ENCODE data around the gene DENR. TPM values are rescaled to one million over a fixed set of nuclear protein-coding genes. Genes with fewer than 3 reads are reported as not detected.

Gene DENR
- total and polyA plus RNA-seq, 2 of the 13 experiments (the other 11 are each of a cell fraction or from before 2014, with no cell fraction given) = 30.0 to 59.1 TPM

GRCh38 chr12:122721057-122721545 lies 31.5 kb upstream of the DENR start (continued):
- no peak for TF ChIP-seq ARNTL (CRISPR knock-in tag; IDR thresholded peaks at IDR 0.05)
- TF ChIP-seq, protein P1, sequence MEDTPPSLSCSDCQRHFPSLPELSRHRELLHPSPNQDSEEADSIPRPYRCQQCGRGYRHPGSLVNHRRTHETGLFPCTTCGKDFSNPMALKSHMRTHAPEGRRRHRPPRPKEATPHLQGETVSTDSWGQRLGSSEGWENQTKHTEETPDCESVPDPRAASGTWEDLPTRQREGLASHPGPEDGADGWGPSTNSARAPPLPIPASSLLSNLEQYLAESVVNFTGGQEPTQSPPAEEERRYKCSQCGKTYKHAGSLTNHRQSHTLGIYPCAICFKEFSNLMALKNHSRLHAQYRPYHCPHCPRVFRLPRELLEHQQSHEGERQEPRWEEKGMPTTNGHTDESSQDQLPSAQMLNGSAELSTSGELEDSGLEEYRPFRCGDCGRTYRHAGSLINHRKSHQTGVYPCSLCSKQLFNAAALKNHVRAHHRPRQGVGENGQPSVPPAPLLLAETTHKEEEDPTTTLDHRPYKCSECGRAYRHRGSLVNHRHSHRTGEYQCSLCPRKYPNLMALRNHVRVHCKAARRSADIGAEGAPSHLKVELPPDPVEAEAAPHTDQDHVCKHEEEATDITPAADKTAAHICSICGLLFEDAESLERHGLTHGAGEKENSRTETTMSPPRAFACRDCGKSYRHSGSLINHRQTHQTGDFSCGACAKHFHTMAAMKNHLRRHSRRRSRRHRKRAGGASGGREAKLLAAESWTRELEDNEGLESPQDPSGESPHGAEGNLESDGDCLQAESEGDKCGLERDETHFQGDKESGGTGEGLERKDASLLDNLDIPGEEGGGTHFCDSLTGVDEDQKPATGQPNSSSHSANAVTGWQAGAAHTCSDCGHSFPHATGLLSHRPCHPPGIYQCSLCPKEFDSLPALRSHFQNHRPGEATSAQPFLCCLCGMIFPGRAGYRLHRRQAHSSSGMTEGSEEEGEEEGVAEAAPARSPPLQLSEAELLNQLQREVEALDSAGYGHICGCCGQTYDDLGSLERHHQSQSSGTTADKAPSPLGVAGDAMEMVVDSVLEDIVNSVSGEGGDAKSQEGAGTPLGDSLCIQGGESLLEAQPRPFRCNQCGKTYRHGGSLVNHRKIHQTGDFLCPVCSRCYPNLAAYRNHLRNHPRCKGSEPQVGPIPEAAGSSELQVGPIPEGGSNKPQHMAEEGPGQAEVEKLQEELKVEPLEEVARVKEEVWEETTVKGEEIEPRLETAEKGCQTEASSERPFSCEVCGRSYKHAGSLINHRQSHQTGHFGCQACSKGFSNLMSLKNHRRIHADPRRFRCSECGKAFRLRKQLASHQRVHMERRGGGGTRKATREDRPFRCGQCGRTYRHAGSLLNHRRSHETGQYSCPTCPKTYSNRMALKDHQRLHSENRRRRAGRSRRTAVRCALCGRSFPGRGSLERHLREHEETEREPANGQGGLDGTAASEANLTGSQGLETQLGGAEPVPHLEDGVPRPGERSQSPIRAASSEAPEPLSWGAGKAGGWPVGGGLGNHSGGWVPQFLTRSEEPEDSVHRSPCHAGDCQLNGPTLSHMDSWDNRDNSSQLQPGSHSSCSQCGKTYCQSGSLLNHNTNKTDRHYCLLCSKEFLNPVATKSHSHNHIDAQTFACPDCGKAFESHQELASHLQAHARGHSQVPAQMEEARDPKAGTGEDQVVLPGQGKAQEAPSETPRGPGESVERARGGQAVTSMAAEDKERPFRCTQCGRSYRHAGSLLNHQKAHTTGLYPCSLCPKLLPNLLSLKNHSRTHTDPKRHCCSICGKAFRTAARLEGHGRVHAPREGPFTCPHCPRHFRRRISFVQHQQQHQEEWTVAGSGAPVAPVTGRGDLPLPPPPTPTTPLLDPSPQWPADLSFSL (CRISPR knock-in tag; IDR thresholded peaks at IDR 0.05) = no peak
- peak; percentile 23; the same call in 1 of the 2 replicates for TF ChIP-seq BCL6 (CRISPR knock-in tag; IDR thresholded peaks at IDR 0.05)
- no peak for TF ChIP-seq RFXANK (CRISPR knock-in tag; IDR thresholded peaks at IDR 0.05)
- peak; percentile 40; the same call in 1 of the 2 replicates for TF ChIP-seq HMG20A (CRISPR knock-in tag; IDR thresholded peaks at IDR 0.05; ENCODE audit: borderline replicate concordance)
- TF ChIP-seq, protein P2, sequence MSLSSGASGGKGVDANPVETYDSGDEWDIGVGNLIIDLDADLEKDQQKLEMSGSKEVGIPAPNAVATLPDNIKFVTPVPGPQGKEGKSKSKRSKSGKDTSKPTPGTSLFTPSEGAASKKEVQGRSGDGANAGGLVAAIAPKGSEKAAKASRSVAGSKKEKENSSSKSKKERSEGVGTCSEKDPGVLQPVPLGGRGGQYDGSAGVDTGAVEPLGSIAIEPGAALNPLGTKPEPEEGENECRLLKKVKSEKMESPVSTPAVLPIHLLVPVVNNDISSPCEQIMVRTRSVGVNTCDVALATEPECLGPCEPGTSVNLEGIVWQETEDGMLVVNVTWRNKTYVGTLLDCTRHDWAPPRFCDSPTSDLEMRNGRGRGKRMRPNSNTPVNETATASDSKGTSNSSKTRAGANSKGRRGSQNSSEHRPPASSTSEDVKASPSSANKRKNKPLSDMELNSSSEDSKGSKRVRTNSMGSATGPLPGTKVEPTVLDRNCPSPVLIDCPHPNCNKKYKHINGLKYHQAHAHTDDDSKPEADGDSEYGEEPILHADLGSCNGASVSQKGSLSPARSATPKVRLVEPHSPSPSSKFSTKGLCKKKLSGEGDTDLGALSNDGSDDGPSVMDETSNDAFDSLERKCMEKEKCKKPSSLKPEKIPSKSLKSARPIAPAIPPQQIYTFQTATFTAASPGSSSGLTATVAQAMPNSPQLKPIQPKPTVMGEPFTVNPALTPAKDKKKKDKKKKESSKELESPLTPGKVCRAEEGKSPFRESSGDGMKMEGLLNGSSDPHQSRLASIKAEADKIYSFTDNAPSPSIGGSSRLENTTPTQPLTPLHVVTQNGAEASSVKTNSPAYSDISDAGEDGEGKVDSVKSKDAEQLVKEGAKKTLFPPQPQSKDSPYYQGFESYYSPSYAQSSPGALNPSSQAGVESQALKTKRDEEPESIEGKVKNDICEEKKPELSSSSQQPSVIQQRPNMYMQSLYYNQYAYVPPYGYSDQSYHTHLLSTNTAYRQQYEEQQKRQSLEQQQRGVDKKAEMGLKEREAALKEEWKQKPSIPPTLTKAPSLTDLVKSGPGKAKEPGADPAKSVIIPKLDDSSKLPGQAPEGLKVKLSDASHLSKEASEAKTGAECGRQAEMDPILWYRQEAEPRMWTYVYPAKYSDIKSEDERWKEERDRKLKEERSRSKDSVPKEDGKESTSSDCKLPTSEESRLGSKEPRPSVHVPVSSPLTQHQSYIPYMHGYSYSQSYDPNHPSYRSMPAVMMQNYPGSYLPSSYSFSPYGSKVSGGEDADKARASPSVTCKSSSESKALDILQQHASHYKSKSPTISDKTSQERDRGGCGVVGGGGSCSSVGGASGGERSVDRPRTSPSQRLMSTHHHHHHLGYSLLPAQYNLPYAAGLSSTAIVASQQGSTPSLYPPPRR (CRISPR knock-in tag; IDR thresholded peaks at IDR 0.05; ENCODE audit: borderline replicate concordance) = no peak; the same call in 1 of the 2 replicates
- 0 out of 2 replicates have a peak, but pooled peaks have one; percentile 40 for TF ChIP-seq KMT2A (CRISPR knock-in tag; IDR thresholded peaks at IDR 0.05)
- TF ChIP-seq MTF2 (CRISPR knock-in tag; IDR thresholded peaks at IDR 0.05; ENCODE audit: borderline replicate concordance) = no peak
- TF ChIP-seq SRSF9 (IDR thresholded peaks at IDR 0.05; ENCODE audit: borderline replicate concordance, insufficient read depth, low read depth, low read length, poor library complexity, severe bottlenecking) = no peak
- no peak for TF ChIP-seq RAD51 (IDR thresholded peaks at IDR 0.05; ENCODE audit: borderline replicate concordance)
- TF ChIP-seq ZNF329 (CRISPR knock-in tag; IDR thresholded peaks at IDR 0.05; ENCODE audit: low read depth) = no peak
- no peak for TF ChIP-seq DNMT3B (CRISPR knock-in tag; conservative IDR thresholded peaks at IDR 0.05)
- no peak for TF ChIP-seq CHCHD3 (CRISPR knock-in tag; IDR thresholded peaks at IDR 0.05)
- TF ChIP-seq RFX3 (CRISPR knock-in tag; IDR thresholded peaks at IDR 0.05) = no peak
- no peak for TF ChIP-seq AGO1 (IDR thresholded peaks at IDR 0.05; ENCODE audit: low read depth, low read length, poor library complexity, severe bottlenecking)
- TF ChIP-seq, protein P3, sequence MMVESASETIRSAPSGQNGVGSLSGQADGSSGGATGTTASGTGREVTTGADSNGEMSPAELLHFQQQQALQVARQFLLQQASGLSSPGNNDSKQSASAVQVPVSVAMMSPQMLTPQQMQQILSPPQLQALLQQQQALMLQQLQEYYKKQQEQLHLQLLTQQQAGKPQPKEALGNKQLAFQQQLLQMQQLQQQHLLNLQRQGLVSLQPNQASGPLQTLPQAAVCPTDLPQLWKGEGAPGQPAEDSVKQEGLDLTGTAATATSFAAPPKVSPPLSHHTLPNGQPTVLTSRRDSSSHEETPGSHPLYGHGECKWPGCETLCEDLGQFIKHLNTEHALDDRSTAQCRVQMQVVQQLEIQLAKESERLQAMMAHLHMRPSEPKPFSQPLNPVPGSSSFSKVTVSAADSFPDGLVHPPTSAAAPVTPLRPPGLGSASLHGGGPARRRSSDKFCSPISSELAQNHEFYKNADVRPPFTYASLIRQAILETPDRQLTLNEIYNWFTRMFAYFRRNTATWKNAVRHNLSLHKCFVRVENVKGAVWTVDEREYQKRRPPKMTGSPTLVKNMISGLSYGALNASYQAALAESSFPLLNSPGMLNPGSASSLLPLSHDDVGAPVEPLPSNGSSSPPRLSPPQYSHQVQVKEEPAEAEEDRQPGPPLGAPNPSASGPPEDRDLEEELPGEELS (CRISPR knock-in tag; IDR thresholded peaks at IDR 0.05) = peak; percentile 73
